Spinal cord (tissue), 10 donors: Measurements from ENCODE around the gene OR5V1. TPM values are rescaled to one million over a fixed set of nuclear protein-coding genes. Genes with fewer than 3 reads are reported as not detected.
"Not testable (repeated sequence)": the region's sequence is repeated elsewhere in the genome, so short reads cannot be mapped to it uniquely, and the experiment has no call there.

Source experiments
- DNase-seq, 6 donors: peaks; one replicate each; pipeline versions ENCODE4 v3.0.0 to v3.0.0-alpha.2; 2013 to 2015; ENCODE audit warnings: low spot score in 6 of 6, low read depth in 4 of 6
- H3K27ac ChIP-seq: one replicate; pipeline ENCODE4 v1.5.1; 2013; ENCODE audit warnings: low read depth, low read length, control low read depth
- H3K27me3 ChIP-seq: one replicate; pipeline ENCODE4 v1.6.1; 2013; ENCODE audit warnings: low read length; ENCODE audit not compliant: control insufficient read depth, insufficient read depth
- H3K36me3 ChIP-seq: one replicate; pipeline ENCODE4 v1.6.1; 2013; ENCODE audit warnings: low read length; ENCODE audit not compliant: control insufficient read depth, insufficient read depth
- H3K4me1 ChIP-seq: one replicate; pipeline ENCODE4 v1.6.1; 2013; ENCODE audit warnings: low read length; ENCODE audit not compliant: control insufficient read depth, insufficient read depth
- H3K4me3 ChIP-seq: one replicate; pipeline ENCODE4 v1.5.1; 2013; ENCODE audit warnings: low read depth, low read length, control low read depth
- H3K9me3 ChIP-seq: one replicate; pipeline ENCODE4 v1.6.1; 2013; ENCODE audit warnings: low read length; ENCODE audit not compliant: control insufficient read depth, insufficient read depth
- WGBS: methylation state at CpG from one replicate; pipeline ENCODE4 v1.1.5; 2013; ENCODE audit warnings: missing lambda C conversion rate; ENCODE audit not compliant: insufficient coverage; 5-methylcytosine and 5-hydroxymethylcytosine counted together
- polyA plus RNA-seq, 2 donors: library from polyadenylated mRNA; unstranded; fragments of 120-200 nt; gene quantifications; one replicate each; pipeline ENCODE4 v1.2.1, GENCODE V29; 2013; ENCODE audit not compliant: insufficient read length in 2 of 2
- total RNA-seq, 2 donors: library from RNA; depleted of rRNA in 1 of 2; stranded (reverse); fragments of 120-200 nt in 1 of 2; fragments of >200 nt in 1 of 2; gene quantifications; one replicate each; pipeline versions ENCODE4 v1.2.3 to v1.2.4, GENCODE V29; 2013 to 2014
- donor health status: healthy.

The OR5V1 gene
- total and polyA plus RNA-seq, 4 donors: not detected

DNA sequence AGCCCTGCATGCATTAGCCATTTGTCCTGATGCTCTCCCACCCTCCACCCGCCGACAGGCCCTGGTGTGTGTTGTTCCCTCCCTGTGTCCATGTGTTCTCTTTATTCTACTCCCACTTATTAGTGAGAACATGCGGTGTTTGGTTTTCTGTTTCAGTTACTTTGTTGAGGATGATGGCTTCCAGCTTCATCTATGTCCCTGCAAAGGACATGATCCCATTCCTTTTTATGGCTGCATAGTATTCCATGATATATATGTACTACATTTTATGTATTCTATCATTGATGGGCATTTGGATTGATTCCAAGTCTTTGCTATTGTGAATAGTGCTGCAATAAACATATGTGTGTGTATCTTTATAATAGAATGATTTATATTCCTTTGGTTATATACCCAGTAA, 19.3 kb downstream of the OR5V1 start:
- H3K27me3 ChIP-seq, H3K36me3 ChIP-seq, H3K27ac ChIP-seq, H3K4me3 ChIP-seq, H3K4me1 ChIP-seq, DNase-seq, H3K9me3 ChIP-seq: not testable (repeated sequence)
- WGBS: no CpG with 5 or more reads among the region's 3 CpGs

DNA sequence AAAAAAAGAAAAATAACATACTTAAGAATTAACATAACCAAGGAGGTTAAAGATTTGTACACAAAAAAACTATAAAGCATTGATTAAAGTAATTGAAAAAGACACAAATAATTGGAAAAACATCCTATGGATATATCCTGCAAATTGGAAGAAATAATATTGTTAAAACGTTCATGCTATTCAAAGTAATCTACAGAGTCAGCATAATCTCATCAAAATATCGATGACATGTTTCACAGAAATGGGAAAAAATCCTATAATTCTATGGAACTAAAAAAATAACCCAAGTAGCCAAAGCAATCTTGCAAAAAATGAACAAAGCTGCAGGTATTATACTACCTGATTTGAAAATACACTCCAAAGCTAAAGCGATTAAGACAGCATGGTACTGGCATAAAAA, 23.3 kb downstream of the OR5V1 start:
- Histone ChIP-seq H3K9me3 (no peaks in the 10 kb centered on the region), H3K27me3 (no peaks in the 10 kb centered on the region), H3K4me3 (no peak overlapping the region), H3K4me1 (no peaks in the 10 kb centered on the region), H3K36me3 (no peaks in the 10 kb centered on the region), H3K27ac (no peak overlapping the region)
- no peak for DNase-seq
- no CpG with 5 or more reads among the region's 3 CpGs for WGBS

DNA sequence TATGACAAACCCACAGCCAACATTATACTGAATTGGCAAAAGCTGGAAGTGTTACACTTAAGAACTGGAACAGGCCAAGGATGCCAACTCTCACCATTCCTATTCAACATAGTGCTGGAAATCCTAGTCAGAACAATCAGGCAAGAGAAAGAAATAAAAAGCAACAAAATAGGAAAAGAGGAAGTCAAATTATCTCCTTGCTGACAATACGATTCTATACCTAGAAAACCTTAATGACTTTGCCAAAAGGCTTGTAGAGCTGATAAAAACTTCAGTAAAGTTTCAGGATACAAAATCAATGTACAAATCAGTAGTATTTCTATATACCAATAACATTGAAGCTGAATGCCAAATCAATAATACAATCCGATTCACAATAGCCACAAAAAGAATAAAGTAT, 32.4 kb downstream of the OR5V1 start:
- H3K4me1 ChIP-seq: no peaks in the 10 kb centered on the region
- WGBS: no CpG with 5 or more reads among the region's 2 CpGs
- no peaks in the 10 kb centered on the region for H3K9me3 ChIP-seq
- H3K27ac ChIP-seq: no peak overlapping the region
- H3K4me3 ChIP-seq: no peak overlapping the region
- H3K27me3 ChIP-seq: no peaks in the 10 kb centered on the region
- no peak for DNase-seq
- no peaks in the 10 kb centered on the region for H3K36me3 ChIP-seq

DNA sequence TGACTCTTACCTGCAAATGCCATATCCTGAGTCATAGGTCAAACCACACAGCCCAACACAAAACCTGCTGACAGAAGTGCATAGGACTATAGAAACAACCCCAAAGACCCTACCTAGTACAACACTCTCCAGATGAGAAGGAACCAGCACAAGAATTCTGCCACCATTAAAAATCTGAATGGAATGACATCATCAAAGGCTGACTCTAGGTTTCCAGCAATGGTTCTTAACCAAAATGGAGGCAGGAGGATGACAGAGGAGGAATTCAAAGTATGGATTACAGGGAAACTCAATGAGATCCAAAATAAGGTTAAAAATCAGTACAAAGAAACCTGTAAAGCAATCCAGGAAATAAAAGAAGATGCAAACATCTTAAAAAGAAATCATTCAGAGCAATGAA, 36.0 kb downstream of the OR5V1 start:
- no peak for DNase-seq
- no peaks in the 10 kb centered on the region for H3K4me1 ChIP-seq
- H3K27ac ChIP-seq: no peak overlapping the region
- no peaks in the 10 kb centered on the region for H3K36me3 ChIP-seq
- H3K4me3 ChIP-seq: no peak overlapping the region
- H3K27me3 ChIP-seq: no peaks in the 10 kb centered on the region
- H3K9me3 ChIP-seq: no peaks in the 10 kb centered on the region

DNA sequence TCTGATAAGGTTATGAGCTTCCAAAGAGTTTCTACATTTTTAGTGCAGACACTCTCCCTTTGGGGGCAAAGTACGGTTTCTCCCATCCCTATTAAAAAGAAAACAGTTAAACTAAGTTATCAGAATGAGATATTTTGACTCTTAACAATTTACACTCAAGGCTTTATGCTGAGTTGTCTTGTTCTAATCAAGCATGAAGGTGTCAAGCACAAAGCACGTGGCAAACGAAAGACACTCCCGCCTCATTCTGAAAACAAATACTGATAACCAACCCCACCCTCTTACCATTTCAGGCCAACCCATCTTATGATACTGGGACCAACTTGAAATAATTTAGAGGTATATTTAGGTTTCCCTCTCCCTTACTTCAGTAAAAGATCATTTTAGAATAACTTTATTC, 42.9 kb downstream of the OR5V1 start:
- WGBS: no CpG with 5 or more reads among the region's 4 CpGs

DNA sequence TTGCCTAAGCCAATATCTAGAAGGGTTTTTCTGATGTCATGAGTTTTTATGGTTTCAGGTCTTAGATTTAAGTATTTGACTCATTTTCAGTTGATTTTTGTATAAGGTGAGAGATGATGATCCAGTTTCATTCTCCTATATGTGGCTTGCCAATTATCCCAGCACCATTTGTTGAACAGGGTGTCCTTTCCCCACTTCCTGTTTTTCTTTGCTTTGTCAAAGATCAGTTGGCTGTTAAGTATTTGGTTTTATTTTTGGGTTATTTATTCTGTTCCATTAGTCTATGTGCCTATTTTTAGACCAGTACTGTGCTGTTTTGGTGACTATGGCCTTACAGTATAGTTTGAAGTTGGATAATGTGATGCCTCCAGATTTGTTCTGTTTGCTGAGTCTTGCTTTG, 45.3 kb downstream of the OR5V1 start:
- H3K36me3 ChIP-seq, DNase-seq, H3K27me3 ChIP-seq, H3K9me3 ChIP-seq, H3K4me3 ChIP-seq, H3K27ac ChIP-seq, H3K4me1 ChIP-seq: not testable (repeated sequence)

More for the DNA sequence above, 42.9 kb downstream of the OR5V1 start:
- Histone ChIP-seq H3K9me3 (no peaks in the 10 kb centered on the region), H3K36me3 (no peaks in the 10 kb centered on the region), H3K4me1 (no peaks in the 10 kb centered on the region), H3K27me3 (no peaks in the 10 kb centered on the region), H3K27ac (no peak overlapping the region), H3K4me3 (no peak overlapping the region)
- no peak for DNase-seq

DNA sequence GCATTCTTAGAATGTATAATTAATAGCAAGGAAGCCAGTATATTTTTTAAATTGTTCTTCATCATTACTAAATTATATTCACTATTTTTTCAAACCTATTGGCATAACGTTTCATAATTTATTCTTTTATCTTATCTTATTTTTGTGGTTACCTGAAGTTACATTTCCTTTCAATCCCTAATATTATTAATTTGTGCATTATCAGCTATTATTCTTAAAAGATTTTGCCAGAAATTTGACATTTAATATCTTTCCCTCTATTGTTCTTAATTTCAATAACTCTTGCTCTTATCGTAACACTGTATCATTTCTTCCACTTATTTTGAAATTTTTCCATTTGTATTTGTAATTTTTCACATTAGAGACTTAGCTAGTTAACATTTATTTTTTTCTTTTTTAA, 48.7 kb downstream of the OR5V1 start:
- Histone ChIP-seq H3K4me1 (no peaks in the 10 kb centered on the region), H3K4me3 (no peak overlapping the region), H3K9me3 (no peaks in the 10 kb centered on the region), H3K36me3 (no peaks in the 10 kb centered on the region), H3K27me3 (no peaks in the 10 kb centered on the region), H3K27ac (no peak overlapping the region)
- WGBS: no CpG with 5 or more reads among the region's 2 CpGs
- DNase-seq: no peak

Other genes starting within 250 kb of the OR5V1 start
- under 1 TPM; 0.11 to 0.40 TPM for gene OR2J2, start 198.0 kb downstream of the OR5V1 start, total RNA-seq
- gene OR2J2, start 198.0 kb downstream of the OR5V1 start, polyA plus RNA-seq: not detected
- gene OR14J1, start 67.2 kb downstream of the OR5V1 start, total RNA-seq: under 1 TPM in 1 of 2 donors, not detected in 1; 0.40 TPM
- gene OR14J1, start 67.2 kb downstream of the OR5V1 start, polyA plus RNA-seq: under 1 TPM; 0.06 to 0.08 TPM
- not detected for gene OR12D3, start 6.4 kb upstream of the OR5V1 start, total RNA-seq
- gene OR12D3, start 6.4 kb upstream of the OR5V1 start, polyA plus RNA-seq: not detected
- gene OR12D2, start 26.8 kb upstream of the OR5V1 start, total RNA-seq: under 1 TPM in 1 of 2 donors, not detected in 1; 0.22 TPM
- gene OR12D2, start 26.8 kb upstream of the OR5V1 start, polyA plus RNA-seq: not detected
- under 1 TPM in 1 of 2 donors, not detected in 1; 0.20 TPM for gene OR12D1, start 46.1 kb upstream of the OR5V1 start, total RNA-seq
- not detected for gene OR12D1, start 46.1 kb upstream of the OR5V1 start, polyA plus RNA-seq
- not detected for gene OR10C1, start 70.4 kb upstream of the OR5V1 start, total RNA-seq
- gene OR10C1, start 70.4 kb upstream of the OR5V1 start, polyA plus RNA-seq: not detected
- gene OR11A1, start 88.2 kb upstream of the OR5V1 start, total RNA-seq: not detected
- not detected for gene OR11A1, start 88.2 kb upstream of the OR5V1 start, polyA plus RNA-seq
- gene OR2H1, start 88.3 kb upstream of the OR5V1 start, total RNA-seq: not detected
- gene OR2H1, start 88.3 kb upstream of the OR5V1 start, polyA plus RNA-seq: under 1 TPM; 0.27 to 0.33 TPM
- not detected for gene MAS1L, start 119.1 kb upstream of the OR5V1 start, total RNA-seq
- not detected for gene MAS1L, start 119.1 kb upstream of the OR5V1 start, polyA plus RNA-seq
- under 1 TPM; 0.50 to 0.94 TPM for gene UBD, start 190.9 kb upstream of the OR5V1 start, total RNA-seq
- under 1 TPM in 1 of 2 donors, not detected in 1; 0.27 TPM for gene UBD, start 190.9 kb upstream of the OR5V1 start, polyA plus RNA-seq
- not detected for gene OR2H2, start 216.3 kb upstream of the OR5V1 start, total RNA-seq
- gene OR2H2, start 216.3 kb upstream of the OR5V1 start, polyA plus RNA-seq: 1 to 10 TPM; 2.0 to 2.7 TPM